ENCODE data around the gene SLC9C2.

The SLC9C2 gene

DNA sequence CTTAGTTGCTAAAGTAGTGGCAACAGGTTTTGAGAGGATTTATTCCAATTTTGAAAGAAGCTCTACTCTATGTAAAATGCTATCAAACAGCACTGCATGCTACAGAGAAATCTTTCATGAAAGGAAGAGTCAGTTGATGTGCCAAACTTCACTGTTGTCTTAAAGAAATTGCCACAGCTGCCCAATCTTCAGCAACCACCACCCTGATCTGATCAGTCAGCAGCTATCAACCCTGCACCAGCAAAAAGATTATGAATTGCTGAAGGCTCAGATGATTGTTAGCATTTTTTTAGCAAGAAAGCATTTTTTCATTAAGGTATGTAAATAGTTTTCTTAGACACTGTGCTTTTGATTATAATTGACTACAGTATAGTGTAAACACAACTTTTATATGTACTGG is 49.6 kb downstream of the SLC9C2 start:
- TF ChIP-seq POLR2AphosphoS5 (IDR thresholded peaks at IDR 0.05; ENCODE audit: low read depth, low read length) (no peak), TAF1 (IDR thresholded peaks at IDR 0.05; ENCODE audit: borderline replicate concordance, insufficient read depth, low read length) (no peak), REST (IDR thresholded peaks at IDR 0.05; ENCODE audit: insufficient read depth in 1 of 2, low read depth in 2 of 2, low read length in 2 of 2) (no peak), FOXP2 (optimal IDR thresholded peaks at IDR 0.05; ENCODE audit: borderline replicate concordance, extremely low read depth, extremely low read length, insufficient read depth) (no peak), SIN3A (IDR thresholded peaks at IDR 0.05; ENCODE audit: borderline replicate concordance, insufficient read depth, low read length) (no peak)

DNA sequence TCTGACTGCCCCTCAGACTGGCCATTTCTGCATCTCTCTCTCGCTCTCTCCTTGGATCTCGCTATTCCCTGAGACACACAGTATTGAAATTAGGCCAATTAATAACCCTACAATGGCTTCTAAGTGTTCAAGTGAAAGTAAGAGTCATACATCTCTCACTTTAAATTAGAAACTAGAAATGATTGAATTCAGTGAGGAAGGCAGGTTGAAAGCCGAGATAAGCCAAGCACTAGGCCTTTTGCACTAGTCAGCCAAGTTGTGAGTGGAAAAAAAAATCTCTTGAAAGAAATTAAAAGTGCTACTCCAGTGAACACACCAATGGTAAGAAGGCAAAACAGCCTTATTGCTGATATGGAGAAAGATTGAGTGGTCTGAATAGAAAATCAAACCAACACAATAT is 51.2 kb downstream of the SLC9C2 start:
- TF ChIP-seq FOXP2 (optimal IDR thresholded peaks at IDR 0.05; ENCODE audit: borderline replicate concordance, extremely low read depth, extremely low read length, insufficient read depth) (no peak), REST (IDR thresholded peaks at IDR 0.05; ENCODE audit: insufficient read depth in 1 of 2, low read depth in 2 of 2, low read length in 2 of 2) (no peak), POLR2AphosphoS5 (IDR thresholded peaks at IDR 0.05; ENCODE audit: low read depth, low read length) (no peak), TAF1 (IDR thresholded peaks at IDR 0.05; ENCODE audit: borderline replicate concordance, insufficient read depth, low read length) (no peak), SIN3A (IDR thresholded peaks at IDR 0.05; ENCODE audit: borderline replicate concordance, insufficient read depth, low read length) (no peak)

GRCh38 chr1:173549813-173550212 is 53.1 kb downstream of the SLC9C2 start:
- TF ChIP-seq POLR2AphosphoS5 (IDR thresholded peaks at IDR 0.05; ENCODE audit: low read depth, low read length) (no peak), TAF1 (IDR thresholded peaks at IDR 0.05; ENCODE audit: borderline replicate concordance, insufficient read depth, low read length) (no peak), FOXP2 (optimal IDR thresholded peaks at IDR 0.05; ENCODE audit: borderline replicate concordance, extremely low read depth, extremely low read length, insufficient read depth) (no peak), SIN3A (IDR thresholded peaks at IDR 0.05; ENCODE audit: borderline replicate concordance, insufficient read depth, low read length) (no peak), REST (IDR thresholded peaks at IDR 0.05; ENCODE audit: insufficient read depth in 1 of 2, low read depth in 2 of 2, low read length in 2 of 2) (no peak)

DNA sequence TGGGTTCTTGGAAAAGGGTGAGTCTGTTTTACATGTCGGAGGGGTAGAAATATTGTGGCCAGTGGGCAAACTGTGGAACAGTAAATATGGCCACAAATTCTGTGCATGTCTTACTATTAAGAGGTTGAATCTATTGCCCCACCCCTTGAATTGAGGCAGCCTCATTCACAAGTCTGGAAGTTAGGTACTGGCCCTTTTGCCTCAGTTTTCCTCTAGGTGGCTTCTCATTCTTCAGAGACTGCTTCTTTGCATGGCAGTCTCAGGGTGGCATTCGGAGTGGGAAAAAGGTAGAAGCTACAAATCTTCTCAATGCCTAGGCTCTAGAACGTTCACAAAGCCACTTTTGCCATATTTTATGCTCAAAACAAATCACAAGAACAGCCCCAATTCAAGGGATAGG is 57.2 kb downstream of the SLC9C2 start:
- TF ChIP-seq REST (IDR thresholded peaks at IDR 0.05; ENCODE audit: insufficient read depth in 1 of 2, low read depth in 2 of 2, low read length in 2 of 2) (no peak), SIN3A (IDR thresholded peaks at IDR 0.05; ENCODE audit: borderline replicate concordance, insufficient read depth, low read length) (no peak), TAF1 (IDR thresholded peaks at IDR 0.05; ENCODE audit: borderline replicate concordance, insufficient read depth, low read length) (no peak), POLR2AphosphoS5 (IDR thresholded peaks at IDR 0.05; ENCODE audit: low read depth, low read length) (no peak), FOXP2 (optimal IDR thresholded peaks at IDR 0.05; ENCODE audit: borderline replicate concordance, extremely low read depth, extremely low read length, insufficient read depth) (no peak)

DNA sequence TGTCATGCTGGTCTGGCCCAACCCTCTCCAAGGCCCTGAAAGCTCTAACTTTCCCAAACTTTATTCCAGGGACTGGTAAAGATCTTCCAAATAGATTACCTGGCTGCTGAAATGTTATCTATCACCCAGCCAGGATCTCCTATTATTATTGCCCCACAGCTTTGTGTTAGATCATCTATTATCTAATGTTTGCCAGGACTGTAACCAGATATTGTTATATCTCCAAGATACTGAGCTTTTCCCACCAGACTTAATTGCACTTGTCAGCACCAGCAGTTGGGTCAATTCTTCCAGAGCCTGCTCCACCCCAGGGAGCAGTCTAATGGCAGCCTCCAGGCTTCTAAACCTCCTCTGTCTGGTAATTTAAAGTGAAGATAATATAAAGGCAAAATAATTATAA is 66.6 kb downstream of the SLC9C2 start:
- TF ChIP-seq TAF1 (IDR thresholded peaks at IDR 0.05; ENCODE audit: borderline replicate concordance, insufficient read depth, low read length) (no peak), FOXP2 (optimal IDR thresholded peaks at IDR 0.05; ENCODE audit: borderline replicate concordance, extremely low read depth, extremely low read length, insufficient read depth) (no peak), POLR2AphosphoS5 (IDR thresholded peaks at IDR 0.05; ENCODE audit: low read depth, low read length) (no peak), REST (IDR thresholded peaks at IDR 0.05; ENCODE audit: insufficient read depth in 1 of 2, low read depth in 2 of 2, low read length in 2 of 2) (no peak), SIN3A (IDR thresholded peaks at IDR 0.05; ENCODE audit: borderline replicate concordance, insufficient read depth, low read length) (no peak)

All from PFSK-1 (cell line).